GM21737 (cell line): ENCODE results near the gene FKTN.

Source experiments
- ATAC-seq: cut with Tn5 transposase; IDR thresholded peaks from one replicate; pipeline ENCODE4 v1.9.1; 2021; ENCODE audit warnings: mild to moderate bottlenecking, moderate library complexity; ENCODE audit not compliant: unreplicated experiment

FKTN gene

GRCh38 chr9:105676351-105676923 is 118.5 kb downstream of the FKTN start:
- no peak for ATAC-seq

- ATAC-seq = no peak
Observed at GRCh38 chr9:105678163-105678562, 120.2 kb downstream of the FKTN start.

- no peak for ATAC-seq
Observed at GRCh38 chr9:105678781-105679180, 120.8 kb downstream of the FKTN start.

GRCh38 chr9:105679257-105680022 is 121.5 kb downstream of the FKTN start:
- no peak for ATAC-seq

- ATAC-seq = no peak
Observed at GRCh38 chr9:105681313-105681712, 123.4 kb downstream of the FKTN start.

GRCh38 chr9:105681724-105682123 is 123.8 kb downstream of the FKTN start:
- no peak for ATAC-seq

- no peak for ATAC-seq
Observed at GRCh38 chr9:105683688-105684275, 125.9 kb downstream of the FKTN start.

GRCh38 chr9:105686936-105687335 is 129.0 kb downstream of the FKTN start:
- no peak for ATAC-seq
